Suprapubic skin (tissue), 3 donors: Measurements from ENCODE around the gene TRPM2.

Experiments used
- EP300 ChIP-seq: sonication (generic); formaldehyde crosslinking; IDR thresholded peaks from one replicate; pipeline ENCODE4 v1.6.1; 2017; ENCODE audit warnings: antibody characterized with exemption
- POLR2A ChIP-seq, 2 donors: fragments of 450-650 bp; IDR thresholded peaks; one replicate each; pipeline ENCODE4 v1.6.1; 2017; ENCODE audit warnings: antibody characterized with exemption in 2 of 2, mild to moderate bottlenecking in 2 of 2, moderate library complexity in 2 of 2
- TF ChIP-seq, protein P1 (sequence below), 2 donors: fragments of 200-600 bp in 1 of 2; fragments of 450-650 bp in 1 of 2; sonication (generic) in 1 of 2; IDR thresholded peaks; one replicate each; pipeline ENCODE4 v1.5.1; 2016 to 2019; ENCODE audit warnings: antibody characterized with exemption in 2 of 2, mild to moderate bottlenecking in 1 of 2, moderate library complexity in 1 of 2

DNA sequence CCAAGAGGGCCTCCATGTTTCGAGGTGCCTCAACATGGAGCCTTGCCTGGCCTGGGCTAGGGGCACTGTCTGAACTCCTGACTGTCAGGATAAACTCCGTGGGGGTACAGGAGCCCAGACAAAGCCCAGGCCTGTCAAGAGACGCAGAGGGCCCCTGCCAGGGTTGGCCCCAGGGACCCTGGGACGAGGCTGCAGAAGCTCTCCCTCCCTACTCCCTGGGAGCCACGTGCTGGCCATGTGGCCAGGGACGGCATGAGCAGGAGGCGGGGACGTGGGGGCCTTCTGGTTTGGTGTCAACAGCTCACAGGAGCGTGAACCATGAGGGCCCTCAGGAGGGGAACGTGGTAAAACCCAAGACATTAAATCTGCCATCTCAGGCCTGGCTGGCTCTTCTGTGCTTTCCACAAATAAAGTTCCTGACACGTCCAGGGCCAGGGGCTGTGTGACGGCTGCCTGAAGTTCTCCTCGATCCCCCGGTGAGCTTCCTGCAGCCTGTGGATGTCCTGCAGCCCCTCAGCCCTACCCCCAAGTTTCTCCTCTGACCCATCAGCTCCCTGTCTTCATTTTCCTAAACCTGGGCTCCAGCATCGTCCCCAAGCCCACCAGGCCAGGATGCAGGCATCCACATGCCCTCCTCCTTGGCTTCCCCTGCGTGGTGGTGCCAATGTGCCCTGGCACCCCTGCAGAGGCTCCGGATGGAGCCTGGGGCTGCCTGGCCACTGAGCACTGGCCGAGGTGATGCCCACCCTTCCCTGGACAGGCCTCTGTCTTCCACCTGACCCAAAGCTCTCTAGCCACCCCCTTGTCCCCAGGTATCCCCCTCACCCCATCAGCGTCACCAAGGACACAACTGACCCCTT, 89.1 kb downstream of the TRPM2 start:
- TF ChIP-seq, protein P1, sequence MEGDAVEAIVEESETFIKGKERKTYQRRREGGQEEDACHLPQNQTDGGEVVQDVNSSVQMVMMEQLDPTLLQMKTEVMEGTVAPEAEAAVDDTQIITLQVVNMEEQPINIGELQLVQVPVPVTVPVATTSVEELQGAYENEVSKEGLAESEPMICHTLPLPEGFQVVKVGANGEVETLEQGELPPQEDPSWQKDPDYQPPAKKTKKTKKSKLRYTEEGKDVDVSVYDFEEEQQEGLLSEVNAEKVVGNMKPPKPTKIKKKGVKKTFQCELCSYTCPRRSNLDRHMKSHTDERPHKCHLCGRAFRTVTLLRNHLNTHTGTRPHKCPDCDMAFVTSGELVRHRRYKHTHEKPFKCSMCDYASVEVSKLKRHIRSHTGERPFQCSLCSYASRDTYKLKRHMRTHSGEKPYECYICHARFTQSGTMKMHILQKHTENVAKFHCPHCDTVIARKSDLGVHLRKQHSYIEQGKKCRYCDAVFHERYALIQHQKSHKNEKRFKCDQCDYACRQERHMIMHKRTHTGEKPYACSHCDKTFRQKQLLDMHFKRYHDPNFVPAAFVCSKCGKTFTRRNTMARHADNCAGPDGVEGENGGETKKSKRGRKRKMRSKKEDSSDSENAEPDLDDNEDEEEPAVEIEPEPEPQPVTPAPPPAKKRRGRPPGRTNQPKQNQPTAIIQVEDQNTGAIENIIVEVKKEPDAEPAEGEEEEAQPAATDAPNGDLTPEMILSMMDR (IDR thresholded peaks at IDR 0.05) = no peak
- TF ChIP-seq POLR2A (IDR thresholded peaks at IDR 0.05) = no peak
- TF ChIP-seq EP300 = no peak
